Kidney glomerular epithelial cell (primary cell): ENCODE results near the gene MORC4.
"Not testable (repeated sequence)": the region's sequence is repeated elsewhere in the genome, so short reads cannot be mapped to it uniquely, and the experiment has no call there.

Experiments
- DNase-seq: peaks from one replicate; lab custom pipeline; 2025; lab: John Stamatoyannopoulos, UW

MORC4 gene

DNA sequence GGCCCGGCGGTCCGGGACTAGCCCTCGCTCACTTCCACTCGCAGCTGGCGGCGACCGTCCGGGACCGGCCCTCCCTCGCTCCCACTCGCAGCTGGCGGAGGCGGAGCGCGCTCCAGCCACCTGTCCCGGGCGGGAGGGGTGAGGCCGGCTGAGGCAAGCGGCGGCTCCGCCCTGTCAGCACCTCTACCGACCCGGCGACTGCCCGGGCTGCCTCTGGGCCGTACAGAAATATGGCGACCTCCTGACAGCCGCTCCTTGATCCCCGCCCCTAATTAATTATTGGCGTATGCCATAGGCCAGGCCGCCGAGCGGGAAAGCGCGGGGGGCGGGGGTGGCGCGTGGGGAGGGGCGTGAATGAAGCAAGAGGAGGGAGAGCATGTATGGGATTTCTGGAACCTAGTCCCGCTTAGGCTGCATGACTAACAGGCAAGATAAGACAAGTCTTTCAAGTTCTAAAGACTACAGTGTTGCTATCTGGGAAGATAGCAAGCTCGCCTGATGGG lies at the start of gene MORC4:
TSS of gene MORC4 (minus strand) at position 200 of the 503 bp plus-strand sequence. CDS start 243 bp downstream, outside the sequence.
- peak; percentile 22 for DNase-seq

DNA sequence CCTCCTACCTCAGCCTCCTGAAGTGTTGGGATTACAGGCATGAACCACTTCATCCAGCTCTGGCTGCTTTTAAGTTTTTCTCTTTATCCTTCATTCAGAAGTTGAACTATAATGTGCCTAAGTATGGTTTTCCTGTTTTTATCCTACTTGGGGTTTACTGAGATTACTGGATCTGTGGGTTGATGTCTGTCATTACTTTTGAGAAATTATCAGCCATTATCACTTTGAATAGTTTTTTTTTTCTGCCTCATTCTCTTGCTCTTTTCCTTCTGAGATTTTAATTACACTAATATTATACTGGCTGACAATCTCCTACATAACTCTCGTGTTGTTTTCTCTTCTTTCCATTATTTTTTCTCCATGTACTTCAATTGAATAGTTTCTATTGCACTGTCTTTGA lies 47.6 kb upstream of the MORC4 start:
- DNase-seq = no peak

DNA sequence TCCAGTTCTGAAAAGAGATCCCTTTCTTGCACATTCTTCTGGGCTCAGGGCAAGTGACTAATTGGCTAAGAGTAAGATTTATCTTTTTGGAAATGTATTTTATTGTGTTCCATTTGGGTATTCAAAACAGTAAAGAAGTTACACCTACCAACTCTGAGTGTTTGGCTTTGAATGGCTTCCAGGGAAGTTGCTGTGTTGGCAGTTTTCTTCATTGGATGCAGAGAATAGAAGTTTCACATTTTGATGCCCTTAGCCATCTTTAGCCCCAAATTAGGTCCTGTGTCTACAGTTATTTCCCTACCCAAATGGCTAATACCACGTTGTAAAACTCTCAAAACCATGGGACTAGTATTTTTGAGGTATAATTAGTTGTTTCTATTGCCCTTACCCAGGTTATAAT lies 29.7 kb upstream of the MORC4 start:
- DNase-seq = no peak

DNA sequence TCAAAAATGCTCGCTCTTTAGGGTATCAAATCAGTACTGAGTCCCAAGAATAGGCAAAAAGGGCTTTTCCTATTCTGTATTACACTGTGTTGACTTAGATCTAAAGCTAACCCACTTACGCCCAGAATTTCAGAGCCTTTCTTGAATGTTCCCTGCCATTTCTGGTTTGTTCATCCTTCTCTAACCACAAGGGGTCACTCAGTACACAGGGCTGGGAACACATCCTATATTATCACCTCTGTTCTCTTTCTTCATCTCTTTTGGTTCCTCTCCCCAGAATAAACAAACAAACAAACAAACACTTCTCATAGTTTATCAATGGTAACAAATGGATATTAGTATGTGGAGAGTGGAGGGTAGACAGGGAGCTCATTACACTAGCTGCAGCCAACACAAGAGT lies 25.5 kb upstream of the MORC4 start:
- DNase-seq = peak; percentile 4

DNA sequence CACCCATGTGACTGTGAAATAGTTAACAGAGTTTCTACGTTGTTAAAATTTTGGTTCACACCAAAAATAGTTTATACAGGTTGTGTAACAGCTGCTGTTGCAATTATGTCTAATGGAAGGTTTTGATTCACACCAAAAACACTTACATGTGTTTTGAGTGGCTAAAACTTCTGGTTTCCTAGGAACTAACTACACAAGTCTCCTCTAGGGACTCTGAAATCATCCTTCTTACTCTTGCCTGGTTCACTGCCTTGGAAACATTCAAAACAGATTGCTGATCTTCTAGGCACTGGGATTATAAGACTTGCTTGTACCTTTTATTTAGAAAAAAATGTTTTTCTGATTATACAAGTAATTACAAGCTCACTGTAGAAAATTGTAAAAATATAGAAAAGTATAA lies 14.9 kb upstream of the MORC4 start:
- no peak for DNase-seq

DNA sequence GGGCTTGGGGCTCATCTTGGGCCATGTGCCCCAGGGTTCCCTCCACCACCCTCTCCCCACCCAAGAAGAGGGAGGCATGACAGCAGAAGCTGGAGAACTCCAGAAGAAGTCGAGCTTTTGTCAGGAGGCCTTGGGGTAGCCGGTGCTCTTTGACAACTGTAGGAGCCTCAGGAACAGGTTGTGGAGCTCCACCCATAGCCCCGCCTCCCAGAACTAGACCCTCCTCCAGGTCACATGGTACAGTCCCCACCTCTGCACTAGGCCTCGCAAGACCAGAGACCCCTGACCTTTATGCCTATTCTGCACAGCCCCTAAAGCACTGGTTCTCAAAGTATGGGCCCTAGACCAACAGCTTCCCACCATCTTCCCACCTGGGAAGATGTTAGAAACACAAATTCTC lies 8.0 kb upstream of the MORC4 start:
- DNase-seq = no peak

DNA sequence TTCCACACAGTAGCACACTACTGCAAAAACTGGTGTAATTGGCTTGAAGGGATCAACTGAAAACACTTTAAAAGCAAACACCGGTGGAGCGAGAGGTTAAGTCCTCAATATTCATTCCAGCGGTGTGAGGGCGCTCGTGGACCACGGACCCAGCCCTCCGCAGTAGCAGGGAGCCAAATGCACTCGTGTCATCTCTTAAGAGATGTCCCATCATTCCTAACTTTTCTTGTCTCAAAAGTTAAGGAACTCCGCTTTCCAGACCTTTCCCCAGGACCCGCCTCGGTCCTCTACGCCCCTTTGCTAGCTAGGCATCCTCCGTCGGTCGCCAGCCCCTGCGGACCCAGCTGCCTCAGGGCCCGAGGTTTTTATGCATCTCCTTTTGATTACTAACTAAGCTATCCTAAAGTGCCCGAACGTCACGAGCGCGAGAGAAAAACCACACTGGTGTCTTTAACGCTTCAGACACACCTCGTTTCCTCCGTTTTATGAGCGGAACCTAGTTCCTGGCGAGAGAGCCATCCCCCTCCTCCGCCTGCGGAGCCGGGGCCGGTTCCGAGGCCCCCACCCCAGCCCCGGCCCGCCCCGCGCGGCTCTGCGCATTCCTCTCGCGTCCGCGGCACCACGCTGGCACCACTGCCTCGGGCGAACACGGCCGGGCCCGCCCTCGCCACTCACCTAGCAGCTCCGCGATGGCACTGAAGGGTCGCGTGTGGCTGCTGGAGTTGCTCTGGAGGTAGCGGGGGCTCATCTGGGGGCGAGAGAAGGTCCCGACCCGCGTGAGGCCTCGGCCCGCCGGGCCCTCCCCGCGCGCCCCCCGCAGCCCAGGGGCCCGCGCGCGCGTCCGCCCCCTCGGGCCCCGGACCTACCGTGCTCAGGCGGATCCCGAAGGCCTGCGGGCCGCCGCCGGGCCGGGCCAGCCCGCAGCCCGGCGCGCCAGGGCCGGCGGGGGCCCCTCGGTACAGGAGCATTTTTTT lies 723 bp downstream of the MORC4 start:
- no peak for DNase-seq

DNA sequence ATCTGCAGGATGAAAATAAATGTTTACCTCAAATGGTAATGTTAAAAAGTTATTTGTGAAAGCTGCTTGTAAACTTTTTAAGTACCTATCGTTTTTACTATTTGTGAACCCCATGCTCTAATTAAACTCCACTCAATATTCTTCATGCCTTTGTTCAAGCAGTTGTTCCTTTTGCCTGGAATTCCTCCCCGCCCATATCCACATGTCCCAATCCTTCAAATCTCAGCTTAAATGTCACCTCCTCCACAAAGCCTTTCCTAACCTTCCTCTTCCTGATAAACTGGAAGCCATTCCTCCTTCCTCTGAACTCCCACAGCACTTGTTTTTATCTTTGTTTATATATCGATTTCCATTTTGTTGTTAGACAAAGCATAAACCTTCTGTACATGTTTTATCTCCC lies 2.4 kb downstream of the MORC4 start:
- no peak for DNase-seq

DNA sequence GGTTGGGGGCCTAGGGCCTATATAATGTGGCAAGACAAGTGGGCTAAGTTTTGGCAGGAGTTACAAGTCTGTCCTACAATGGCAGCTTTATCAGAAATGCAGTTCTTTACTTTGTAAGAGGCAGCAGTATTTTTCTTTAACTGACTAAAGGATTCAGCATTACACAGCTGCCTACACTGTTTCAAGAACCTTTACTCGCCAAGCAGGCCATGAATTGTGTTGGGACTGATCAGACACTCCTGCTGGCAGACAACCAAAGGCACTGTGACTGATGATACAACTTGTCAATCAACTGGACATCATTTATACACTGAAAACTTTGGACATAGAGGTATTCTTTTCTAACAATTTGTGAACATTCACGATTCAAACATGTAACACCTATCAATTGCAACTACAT lies 4.3 kb downstream of the MORC4 start:
- DNase-seq = no peak

DNA sequence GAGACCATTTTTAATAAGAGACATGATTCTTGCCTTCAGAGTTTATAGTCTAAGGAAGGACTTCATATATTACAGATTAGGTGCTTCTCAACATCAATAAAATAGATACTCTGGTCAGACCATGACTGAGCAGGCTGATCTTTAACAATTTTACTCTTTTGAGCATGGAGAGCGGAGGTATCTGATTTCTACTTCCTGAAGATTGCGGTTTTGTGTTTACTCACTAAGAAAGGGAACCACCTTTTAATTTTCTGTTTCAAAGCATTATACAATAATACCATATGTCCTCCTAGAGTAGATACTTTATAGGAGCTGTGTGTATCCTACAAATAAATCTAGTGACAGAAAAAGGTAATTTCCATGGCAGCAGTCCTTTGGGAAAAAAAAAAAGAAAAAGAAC lies 12.5 kb downstream of the MORC4 start:
- DNase-seq = no peak

DNA sequence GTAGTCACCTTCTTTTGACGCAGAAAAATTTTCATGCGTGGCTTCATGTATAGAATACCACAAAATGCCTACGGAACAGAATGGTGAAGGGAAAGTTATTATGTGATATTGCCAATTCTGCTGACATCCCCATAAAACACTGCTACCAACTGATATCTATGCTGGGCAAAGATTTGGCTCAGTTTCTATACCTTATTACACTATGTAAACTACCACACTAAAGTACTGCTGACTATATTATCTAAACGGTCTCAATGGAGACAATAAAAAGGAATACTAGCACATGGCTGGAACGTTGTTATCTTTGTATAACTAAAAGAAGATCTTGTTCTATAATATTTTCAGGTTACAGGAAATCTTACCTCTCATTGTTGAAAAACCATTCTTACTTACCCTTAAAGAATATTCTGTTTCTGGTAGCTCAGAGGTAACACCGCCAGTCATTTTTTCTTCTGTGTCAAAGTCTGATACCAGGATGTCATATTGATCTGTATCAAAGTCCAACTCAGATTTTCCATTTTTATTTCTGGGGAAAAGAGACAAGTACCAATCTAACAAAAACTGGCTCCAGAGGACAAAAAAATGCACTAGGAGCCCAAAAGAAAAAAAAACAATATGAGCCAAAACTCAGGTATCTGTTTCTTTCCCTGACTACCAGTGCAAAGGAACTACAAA lies 18.9 kb downstream of the MORC4 start:
- DNase-seq = no peak

DNA sequence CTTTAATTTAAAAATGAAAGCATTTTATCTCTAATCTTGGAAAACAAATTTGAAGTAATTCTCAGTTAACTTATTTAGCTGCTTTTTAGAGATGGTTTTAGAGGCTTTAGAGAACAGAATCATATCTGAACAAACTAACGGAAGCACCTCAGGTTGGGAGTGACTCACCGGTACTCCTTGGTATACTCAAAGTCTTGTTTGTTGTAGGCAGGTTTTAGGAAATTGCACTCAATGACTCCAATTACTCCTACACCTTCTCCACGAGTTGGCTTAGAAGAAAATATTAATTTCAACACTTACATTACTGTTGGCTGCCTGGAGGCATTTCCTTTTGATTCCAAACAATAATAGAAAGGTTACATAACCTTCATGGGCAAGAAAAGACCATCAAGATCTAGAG lies 23.6 kb downstream of the MORC4 start:
- DNase-seq = no peak

DNA sequence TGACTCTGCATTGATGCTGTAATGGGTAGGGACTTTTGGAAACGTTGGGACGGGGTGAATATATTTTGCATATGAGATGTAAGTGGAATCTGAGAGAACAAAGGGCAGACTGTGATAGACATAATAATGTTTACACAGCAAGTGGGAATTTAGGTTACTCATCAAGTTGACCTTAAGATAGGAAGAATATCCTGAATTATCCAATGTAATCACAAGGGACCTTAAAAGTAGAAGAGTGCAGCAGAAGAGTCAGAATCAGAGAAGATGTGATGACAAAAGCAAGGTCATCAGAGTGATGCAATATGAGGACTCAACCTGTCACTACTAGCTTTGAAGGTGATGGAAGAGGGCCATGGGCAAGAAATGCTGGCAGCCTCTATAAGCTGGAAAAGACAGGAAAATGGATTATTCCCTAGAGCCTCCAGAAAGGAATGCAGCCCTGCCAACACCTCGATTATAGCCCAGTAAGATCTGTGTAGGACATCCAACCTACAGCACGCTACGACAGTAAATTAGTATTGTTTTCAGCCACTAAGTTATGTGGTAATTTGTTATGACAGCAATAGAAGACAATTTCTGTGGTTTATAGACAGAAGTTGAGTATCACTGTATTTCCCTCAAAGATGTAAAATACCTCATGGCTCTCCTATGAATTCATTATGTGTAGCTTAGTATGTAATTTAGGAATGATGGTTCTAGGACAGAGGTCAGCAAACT lies 26.4 kb downstream of the MORC4 start:
- DNase-seq = no peak

DNA sequence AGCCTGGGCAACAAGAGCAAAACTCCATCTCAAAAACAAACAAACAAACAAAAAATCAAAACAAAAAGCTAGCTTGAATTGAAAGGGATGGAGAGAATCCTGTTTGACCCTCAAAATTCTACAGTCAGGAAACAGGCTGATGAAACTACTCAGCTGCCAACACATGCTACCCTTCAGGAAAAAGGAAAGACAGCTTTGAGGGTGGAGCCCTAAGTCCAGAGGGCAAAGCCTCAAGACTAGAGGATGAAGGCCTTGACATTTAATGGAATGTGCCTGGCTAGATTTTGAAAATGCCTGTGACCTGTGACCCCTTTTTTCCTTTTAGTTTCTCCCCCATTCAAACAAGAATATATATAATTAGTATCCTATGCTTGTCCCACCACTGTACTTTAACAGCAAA lies 27.1 kb downstream of the MORC4 start:
- DNase-seq = no peak

DNA sequence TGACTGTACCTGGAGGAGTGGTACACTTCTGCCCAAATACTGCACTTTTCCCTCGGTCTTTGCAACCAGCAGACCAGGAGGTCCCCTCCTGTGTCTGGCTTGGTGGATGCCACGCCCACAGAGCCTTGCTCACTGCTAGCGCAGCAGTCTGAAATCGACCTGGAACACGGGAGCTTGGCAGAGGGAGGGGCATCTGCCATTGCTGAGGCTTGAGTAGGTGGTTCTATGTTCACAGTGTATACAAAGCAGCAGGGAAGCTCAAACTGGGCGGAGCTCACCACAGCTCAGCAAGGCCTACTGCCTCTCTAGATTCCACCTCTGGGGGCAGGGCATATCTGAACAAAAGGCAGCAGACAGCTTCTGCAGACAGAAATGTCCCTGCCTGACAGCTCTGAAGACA lies 33.5 kb downstream of the MORC4 start:
- not testable (repeated sequence) for DNase-seq

DNA sequence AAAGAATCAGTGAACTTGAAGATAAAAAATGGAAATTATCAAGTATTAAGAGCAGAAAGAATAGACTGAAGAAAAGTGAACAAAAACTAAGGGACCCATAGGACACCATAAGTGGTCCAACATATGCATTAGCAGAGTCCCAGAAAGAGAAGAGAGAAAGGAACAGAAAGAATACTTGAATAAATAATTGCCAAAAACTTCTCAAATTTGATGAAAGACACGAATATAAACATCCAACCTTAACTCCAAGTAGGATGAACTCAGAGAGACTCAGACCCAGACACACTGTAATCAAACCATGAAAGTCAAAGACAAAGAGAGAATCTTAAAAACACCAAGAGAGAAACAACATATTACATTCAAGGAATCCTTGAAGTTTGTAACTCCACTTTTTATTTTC lies 35.7 kb downstream of the MORC4 start:
- DNase-seq = no peak

DNA sequence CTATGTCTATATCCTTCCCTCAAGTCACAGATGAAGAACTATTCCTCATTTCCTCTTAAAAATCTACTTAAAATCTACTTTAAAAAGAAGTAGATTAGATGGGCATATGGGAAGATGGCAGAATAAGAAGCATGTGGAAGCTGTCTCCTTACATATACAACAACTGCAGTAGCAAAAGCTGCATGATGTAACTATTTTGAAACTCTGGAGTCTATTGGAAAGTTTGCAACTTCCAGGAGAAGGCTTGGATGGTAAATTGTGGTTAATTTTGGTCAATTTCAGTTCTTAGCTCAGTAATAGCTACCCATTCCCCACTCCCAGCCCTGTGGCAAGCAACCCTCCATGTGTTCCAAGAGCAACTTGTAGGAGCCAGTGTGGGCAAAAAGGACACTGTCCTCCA lies 36.9 kb downstream of the MORC4 start:
- no peak for DNase-seq

DNA sequence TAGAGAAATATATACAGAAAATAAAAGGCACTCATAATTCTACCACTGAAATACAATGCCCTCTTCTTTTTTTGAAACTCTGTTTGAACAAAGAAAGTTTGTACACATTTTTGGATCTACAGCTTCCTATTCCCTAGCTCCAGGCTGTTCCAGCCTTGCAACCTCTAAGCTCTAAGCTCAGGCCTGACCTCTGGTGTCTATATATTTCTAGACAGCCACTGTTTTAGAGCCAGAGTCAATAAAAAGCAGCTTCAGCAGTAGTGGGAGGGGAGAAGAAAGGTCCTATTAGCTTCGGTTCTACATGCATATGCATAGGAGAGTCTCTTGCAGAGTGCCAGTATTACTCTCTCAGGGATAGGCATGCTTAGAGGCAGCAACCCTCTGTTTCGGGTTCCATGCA lies 40.1 kb downstream of the MORC4 start:
- no peak for DNase-seq

DNA sequence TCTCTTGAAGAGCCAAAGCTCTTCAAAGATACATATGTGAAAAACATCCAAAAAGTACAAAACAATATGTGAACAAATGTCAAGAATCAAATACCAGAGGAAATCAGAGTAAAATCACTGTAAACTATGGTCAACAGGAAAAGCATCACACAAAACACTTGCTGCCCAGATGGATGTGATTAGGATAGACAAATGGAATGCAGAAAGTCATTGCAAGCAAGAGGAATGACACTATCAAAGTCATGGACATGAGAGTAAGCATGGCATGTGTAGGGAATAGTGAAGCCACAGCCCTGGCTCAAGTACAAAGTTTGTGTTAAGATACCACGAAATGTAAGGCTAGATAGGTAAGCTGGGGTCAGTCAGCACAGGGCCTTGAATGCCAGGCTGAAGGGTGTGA lies 42.2 kb downstream of the MORC4 start:
- DNase-seq = no peak

DNA sequence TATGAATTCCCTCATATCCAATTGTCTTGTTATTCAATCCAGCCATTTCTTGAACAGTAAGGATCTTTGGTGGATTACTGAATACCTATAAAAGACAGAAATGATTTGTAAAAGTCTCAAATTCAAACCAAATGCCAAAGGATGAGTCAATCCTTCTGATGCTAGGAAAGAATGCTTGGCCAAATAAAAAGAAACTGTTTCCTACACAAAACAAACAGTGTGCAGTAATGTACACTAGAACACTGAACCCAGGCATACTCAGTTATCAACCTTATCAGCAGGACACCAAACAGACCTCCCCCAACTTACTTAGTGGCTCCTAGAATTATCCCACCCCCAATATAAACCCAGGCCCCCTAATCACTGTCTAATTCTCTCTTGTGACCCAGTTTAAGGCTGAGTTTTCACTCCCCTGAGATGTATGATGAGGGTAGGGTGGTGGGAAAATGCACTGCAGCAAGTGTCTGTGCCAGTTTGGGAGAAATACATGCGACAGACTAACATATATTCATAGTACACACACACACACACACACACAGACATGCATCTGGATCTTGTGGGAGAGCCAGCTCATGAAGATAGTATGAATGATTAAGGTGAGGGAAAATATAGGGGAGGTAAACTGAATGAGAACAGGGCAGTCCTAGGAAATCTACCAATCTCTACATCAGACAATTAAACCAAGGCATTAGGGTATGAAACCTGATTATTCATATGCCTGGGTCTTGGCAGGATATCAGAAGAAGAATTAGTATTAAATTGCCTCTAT lies 44.8 kb downstream of the MORC4 start:
- peak; percentile 2 for DNase-seq

DNA sequence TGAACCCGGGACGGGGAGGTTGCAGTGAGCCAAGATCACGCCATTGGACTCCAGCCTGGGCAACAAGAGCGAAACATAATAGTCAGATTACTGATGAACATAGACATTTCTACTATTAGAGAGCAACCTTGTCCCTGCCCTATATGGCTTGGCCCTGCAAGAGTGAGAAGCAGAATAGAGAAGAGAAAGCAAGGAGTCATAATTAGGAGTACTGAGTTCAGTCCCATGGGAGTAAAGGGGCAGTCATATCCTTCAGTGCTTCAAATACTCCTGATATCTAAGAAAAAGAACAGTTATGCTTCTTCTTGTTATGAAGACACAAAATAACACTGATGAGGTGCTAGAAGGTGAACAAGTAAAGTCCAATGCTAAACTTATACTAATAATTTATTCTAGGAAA lies 46.0 kb downstream of the MORC4 start:
- no peak for DNase-seq

DNA sequence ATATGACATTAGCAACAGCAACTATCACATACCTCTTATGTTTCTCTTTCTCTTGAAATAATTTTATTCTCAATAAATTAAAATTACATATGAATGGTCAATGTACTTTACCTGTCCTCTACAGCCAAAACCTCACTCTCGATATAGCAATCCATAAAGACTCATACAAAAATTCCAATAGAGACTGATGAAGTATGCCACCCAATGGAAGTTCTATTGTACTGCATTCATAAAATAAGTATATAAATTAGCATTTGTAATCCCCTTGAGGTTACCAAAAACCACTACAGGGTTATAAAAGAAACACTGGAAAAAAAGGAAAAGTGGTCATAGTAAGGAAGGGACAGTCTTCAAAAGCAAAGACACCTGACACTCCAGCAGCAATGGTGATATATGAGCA lies 47.0 kb downstream of the MORC4 start:
- peak; percentile 30 for DNase-seq
